ENCODE results near the gene CLTCL1.
A peak's percentile ranks its signal among the peaks of the same experiment; 100 is the strongest.

Gene CLTCL1

DNA sequence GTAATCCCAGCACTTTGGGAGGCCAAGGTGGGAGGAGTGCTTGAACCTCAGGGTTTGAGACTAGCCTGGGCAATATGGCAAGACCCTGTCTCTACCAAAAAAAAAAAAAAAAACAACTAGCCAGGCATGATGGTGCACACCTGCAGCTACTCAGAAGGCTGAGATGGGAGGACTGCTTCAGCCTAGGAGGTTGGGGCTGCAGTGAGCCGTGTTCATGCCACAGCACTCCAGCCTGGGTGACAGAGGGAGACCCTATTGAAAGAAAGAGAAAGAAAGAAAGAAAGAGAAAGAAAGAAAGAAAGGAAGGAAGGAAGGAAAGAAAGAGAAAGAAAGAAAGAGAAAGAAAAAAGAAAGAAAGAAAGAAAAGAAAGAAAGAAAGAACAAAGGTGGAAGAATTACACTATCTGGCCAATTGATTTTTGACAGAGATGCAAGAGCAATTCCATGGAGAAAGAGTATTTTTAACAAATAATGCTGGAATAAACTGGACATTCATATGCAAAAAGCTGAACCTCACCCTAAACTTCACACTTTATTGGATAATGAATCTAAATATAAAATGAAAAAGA, 79.1 kb downstream of the CLTCL1 start:
- TF ChIP-seq, protein P1, sequence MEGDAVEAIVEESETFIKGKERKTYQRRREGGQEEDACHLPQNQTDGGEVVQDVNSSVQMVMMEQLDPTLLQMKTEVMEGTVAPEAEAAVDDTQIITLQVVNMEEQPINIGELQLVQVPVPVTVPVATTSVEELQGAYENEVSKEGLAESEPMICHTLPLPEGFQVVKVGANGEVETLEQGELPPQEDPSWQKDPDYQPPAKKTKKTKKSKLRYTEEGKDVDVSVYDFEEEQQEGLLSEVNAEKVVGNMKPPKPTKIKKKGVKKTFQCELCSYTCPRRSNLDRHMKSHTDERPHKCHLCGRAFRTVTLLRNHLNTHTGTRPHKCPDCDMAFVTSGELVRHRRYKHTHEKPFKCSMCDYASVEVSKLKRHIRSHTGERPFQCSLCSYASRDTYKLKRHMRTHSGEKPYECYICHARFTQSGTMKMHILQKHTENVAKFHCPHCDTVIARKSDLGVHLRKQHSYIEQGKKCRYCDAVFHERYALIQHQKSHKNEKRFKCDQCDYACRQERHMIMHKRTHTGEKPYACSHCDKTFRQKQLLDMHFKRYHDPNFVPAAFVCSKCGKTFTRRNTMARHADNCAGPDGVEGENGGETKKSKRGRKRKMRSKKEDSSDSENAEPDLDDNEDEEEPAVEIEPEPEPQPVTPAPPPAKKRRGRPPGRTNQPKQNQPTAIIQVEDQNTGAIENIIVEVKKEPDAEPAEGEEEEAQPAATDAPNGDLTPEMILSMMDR (IDR thresholded peaks at IDR 0.05), result no peak
- no peaks in the 10 kb centered on the region for H3K9me3 Mint-ChIP-seq
- H3K4me3 Mint-ChIP-seq, result no peak overlapping the region
- H3K36me3 Mint-ChIP-seq (ENCODE audit: low read depth), result peaks cover 7% of the 10 kb centered on the region
- H3K27ac Mint-ChIP-seq, result no peak overlapping the region
- no peak for DNase-seq
- H3K27me3 Mint-ChIP-seq (ENCODE audit: low read depth, poor library complexity), result no peaks in the 10 kb centered on the region
- peaks cover 3% of the 10 kb centered on the region for H3K4me1 Mint-ChIP-seq

DNA sequence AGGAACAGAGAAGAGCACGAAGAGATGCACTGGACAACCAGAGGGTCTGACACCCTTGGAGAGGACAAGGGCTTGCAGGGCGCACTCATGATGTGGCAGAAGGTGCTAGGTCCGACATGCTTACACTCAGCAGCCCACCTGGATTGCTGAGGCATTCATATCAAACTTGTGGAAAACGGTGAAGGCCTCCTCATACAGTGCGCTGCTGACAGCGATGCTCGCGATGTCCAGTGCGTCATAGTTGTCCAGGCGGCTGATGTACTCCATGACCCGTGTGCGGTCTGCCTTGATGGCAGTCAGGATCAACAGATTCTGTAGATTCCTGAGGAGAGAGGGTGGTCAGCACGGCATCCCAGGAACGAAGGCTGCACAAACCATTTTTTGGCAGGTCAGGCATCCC, 81.3 kb downstream of the CLTCL1 start:
- no peaks in the 10 kb centered on the region for H3K9me3 Mint-ChIP-seq
- H3K27me3 Mint-ChIP-seq (ENCODE audit: low read depth, poor library complexity), result no peaks in the 10 kb centered on the region
- no peak overlapping the region for H3K4me3 Mint-ChIP-seq
- peaks cover 5% of the 10 kb centered on the region for H3K4me1 Mint-ChIP-seq
- TF ChIP-seq, protein P1 (IDR thresholded peaks at IDR 0.05), result no peak
- H3K27ac Mint-ChIP-seq, result no peak overlapping the region
- peaks cover 7% of the 10 kb centered on the region for H3K36me3 Mint-ChIP-seq (ENCODE audit: low read depth)
- no peak for DNase-seq

DNA sequence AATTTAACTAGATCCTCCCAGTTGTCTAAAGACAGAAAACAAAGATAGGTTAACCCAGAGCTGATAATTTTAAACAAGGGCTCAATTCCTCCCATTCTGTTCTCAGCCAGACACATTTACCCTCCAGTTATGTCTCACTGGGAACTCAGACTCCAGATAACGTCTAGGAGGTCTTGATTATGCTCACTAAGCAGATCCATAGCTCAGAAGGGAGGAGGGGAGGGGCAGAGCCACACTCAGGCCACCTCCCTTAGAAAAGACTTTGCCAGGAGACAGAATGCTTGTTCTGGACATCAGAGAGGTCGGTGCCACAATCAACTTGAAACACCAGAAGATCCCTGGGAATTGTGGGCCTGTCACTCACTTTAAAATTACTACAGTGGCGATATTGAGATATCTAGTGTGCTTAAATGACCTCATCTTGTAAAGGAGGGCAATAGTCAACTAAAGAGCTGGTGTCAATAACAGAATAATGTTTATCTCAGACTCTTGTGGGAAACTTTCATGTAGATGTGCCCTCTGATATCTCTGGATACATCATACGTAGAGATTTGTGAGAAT, 83.2 kb downstream of the CLTCL1 start:
- Mint-ChIP-seq H3K27ac (peak overlapping the region; percentile 48), H3K36me3 (ENCODE audit: low read depth) (peaks cover 7% of the 10 kb centered on the region)
- TF ChIP-seq, protein P1 (IDR thresholded peaks at IDR 0.05), result no peak

DNA sequence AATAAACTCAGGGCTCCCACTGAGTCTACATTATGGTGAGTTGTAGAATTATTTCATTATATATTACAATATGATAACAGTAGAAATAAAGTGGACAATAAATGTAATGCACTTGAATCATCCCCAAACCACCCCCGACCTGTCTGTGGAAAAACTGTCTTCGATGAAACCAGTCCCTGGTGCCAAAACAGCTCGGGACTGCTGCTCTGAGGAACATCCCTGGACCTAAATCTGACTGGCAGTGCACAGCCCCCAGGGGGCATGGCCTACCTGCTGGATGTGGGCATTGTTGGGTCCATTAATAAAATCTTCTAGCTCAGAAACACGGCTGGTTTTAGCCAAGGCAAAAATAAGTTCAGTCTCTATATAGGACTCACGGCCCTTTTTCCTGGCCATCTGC, 83.6 kb downstream of the CLTCL1 start:
- Mint-ChIP-seq H3K36me3 (ENCODE audit: low read depth) (peaks cover 7% of the 10 kb centered on the region), H3K27ac (no peak overlapping the region), H3K27me3 (ENCODE audit: low read depth, poor library complexity) (peaks cover 4% of the 10 kb centered on the region), H3K4me1 (peaks cover 5% of the 10 kb centered on the region), H3K4me3 (no peak overlapping the region), H3K9me3 (no peaks in the 10 kb centered on the region)
- DNase-seq, result no peak
- TF ChIP-seq, protein P1 (IDR thresholded peaks at IDR 0.05), result no peak

More for the DNA sequence above, 83.2 kb downstream of the CLTCL1 start:
- peaks cover 5% of the 10 kb centered on the region for H3K4me1 Mint-ChIP-seq
- peaks cover 4% of the 10 kb centered on the region for H3K27me3 Mint-ChIP-seq (ENCODE audit: low read depth, poor library complexity)
- no peak overlapping the region for H3K4me3 Mint-ChIP-seq
- no peak for DNase-seq
- H3K9me3 Mint-ChIP-seq, result no peaks in the 10 kb centered on the region

DNA sequence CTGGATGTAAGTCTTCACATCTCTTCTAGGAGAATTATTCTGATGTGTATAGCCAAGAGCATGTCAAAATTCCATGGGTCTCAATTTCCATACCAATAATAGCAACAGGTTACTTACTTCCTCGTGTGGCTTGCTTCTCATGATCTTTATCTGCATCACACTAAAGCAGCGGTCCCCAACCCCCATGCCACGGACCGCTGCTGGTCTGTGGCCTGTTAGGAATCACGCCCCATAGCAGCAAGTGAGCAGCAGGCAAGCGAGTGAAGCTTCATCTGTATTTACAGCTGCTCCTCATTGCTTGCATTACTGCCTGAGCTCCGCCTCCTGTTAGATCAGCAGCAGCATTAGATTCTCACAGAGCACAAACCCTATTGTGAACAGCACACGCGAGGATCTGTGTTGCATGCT, 84.1 kb downstream of the CLTCL1 start:
- Mint-ChIP-seq H3K27ac (no peak overlapping the region), H3K4me3 (no peak overlapping the region), H3K27me3 (ENCODE audit: low read depth, poor library complexity) (peaks cover 4% of the 10 kb centered on the region), H3K4me1 (peaks cover 5% of the 10 kb centered on the region), H3K9me3 (no peaks in the 10 kb centered on the region), H3K36me3 (ENCODE audit: low read depth) (peaks cover 7% of the 10 kb centered on the region)
- TF ChIP-seq, protein P1 (IDR thresholded peaks at IDR 0.05), result no peak
- no peak for DNase-seq

DNA sequence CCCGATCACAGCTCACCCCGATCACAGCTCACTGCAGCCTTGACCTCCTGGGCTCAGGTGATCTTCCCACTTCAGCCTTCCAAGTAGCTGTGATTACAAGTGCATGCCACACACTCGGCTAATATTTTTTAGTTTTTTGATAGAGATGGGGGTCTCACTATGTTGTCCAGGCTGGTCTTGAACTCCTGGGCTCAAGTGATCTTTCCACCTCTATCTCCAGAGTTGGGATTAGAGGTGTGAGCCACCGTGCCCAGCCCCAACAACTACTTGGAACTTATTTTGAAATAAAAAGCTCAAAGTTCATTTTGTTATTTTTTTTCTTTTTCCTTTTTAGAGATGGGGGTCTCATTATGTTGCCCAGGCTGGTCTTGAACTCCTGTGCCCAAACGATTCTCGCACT, 85.2 kb downstream of the CLTCL1 start:
- Mint-ChIP-seq H3K9me3 (no peaks in the 10 kb centered on the region), H3K27me3 (ENCODE audit: low read depth, poor library complexity) (peaks cover 4% of the 10 kb centered on the region), H3K4me1 (peaks cover 5% of the 10 kb centered on the region), H3K36me3 (ENCODE audit: low read depth) (peaks cover 7% of the 10 kb centered on the region), H3K27ac (no peak overlapping the region), H3K4me3 (no peak overlapping the region)
- no peak for DNase-seq
- TF ChIP-seq, protein P1 (IDR thresholded peaks at IDR 0.05), result no peak
